ENCODE data around the gene ATP6V1G3.

DNA sequence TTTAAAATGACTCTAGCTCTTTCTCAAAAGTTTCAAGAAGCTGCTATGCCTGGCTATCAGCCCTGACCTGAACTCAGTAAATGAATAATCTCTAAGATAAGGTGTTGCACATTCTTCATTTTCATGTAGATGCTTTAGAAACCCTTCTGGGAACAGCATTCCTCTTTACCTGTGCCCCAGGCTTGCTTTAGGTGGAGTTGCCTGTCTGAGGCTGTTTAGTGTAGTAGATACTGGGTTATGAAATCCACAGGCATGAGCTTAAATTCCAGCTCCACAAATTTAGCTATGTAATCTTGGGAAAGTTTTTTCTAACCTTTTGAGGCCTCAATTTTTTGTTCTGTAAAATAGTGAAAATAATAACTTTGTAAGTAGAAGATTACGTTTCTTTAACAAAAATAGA, 41.6 kb downstream of the ATP6V1G3 start:
- TF ChIP-seq, protein P1, sequence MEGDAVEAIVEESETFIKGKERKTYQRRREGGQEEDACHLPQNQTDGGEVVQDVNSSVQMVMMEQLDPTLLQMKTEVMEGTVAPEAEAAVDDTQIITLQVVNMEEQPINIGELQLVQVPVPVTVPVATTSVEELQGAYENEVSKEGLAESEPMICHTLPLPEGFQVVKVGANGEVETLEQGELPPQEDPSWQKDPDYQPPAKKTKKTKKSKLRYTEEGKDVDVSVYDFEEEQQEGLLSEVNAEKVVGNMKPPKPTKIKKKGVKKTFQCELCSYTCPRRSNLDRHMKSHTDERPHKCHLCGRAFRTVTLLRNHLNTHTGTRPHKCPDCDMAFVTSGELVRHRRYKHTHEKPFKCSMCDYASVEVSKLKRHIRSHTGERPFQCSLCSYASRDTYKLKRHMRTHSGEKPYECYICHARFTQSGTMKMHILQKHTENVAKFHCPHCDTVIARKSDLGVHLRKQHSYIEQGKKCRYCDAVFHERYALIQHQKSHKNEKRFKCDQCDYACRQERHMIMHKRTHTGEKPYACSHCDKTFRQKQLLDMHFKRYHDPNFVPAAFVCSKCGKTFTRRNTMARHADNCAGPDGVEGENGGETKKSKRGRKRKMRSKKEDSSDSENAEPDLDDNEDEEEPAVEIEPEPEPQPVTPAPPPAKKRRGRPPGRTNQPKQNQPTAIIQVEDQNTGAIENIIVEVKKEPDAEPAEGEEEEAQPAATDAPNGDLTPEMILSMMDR (IDR thresholded peaks at IDR 0.05): no peak
- TF ChIP-seq POLR2A (IDR thresholded peaks at IDR 0.05): no peak
